OCI-LY1 (cell line): ENCODE measurements around the gene LOXL3.

Source experiments
- H2AFZ ChIP-seq: fragments of 200-600 bp; sonication (generic), shearing (Covaris generic); 2 replicates; pipeline ENCODE4 v1.6.0; 2014; ENCODE audit warnings: antibody characterized with exemption, mild to moderate bottlenecking, low read length
- H3F3A ChIP-seq: fragments of 200-600 bp; sonication (generic), shearing (Covaris generic); 2 replicates; pipeline ENCODE4 v1.6.0; 2014; ENCODE audit warnings: mild to moderate bottlenecking, antibody characterized with exemption, low read length, moderate library complexity; ENCODE audit not compliant: insufficient read depth
- H3K27ac ChIP-seq: fragments of 200-600 bp; sonication (generic); 2 replicates; pipeline ENCODE4 v1.5.1; 2014; ENCODE audit warnings: low read length, mixed run types, mild to moderate bottlenecking, low read depth; ENCODE audit not compliant: poor library complexity, severe bottlenecking
- H3K27me3 ChIP-seq: fragments of 200-600 bp; sonication (generic); 2 replicates; pipeline ENCODE4 v1.6.0; 2014; ENCODE audit warnings: antibody characterized with exemption, mild to moderate bottlenecking, low read length, moderate library complexity; ENCODE audit not compliant: insufficient read depth
- H3K36me3 ChIP-seq: fragments of 200-600 bp; sonication (generic); 2 replicates; pipeline ENCODE4 v1.6.1; 2014; ENCODE audit warnings: mild to moderate bottlenecking, antibody characterized with exemption, low read length, moderate library complexity, mixed read lengths; ENCODE audit not compliant: insufficient read depth
- H3K4me1 ChIP-seq: fragments of 200-600 bp; sonication (generic); 2 replicates; pipeline ENCODE4 v1.5.1; 2014; ENCODE audit warnings: mild to moderate bottlenecking, low read length, moderate library complexity; ENCODE audit not compliant: insufficient read depth, severe bottlenecking
- H3K4me2 ChIP-seq: fragments of 200-600 bp; sonication (generic), shearing (Covaris generic); 2 replicates; pipeline ENCODE4 v1.6.1; 2014; ENCODE audit warnings: low read length
- H3K4me3 ChIP-seq: fragments of 200-600 bp; sonication (generic); 2 replicates; pipeline ENCODE4 v1.5.1; 2014; ENCODE audit warnings: low read length, low read depth, mild to moderate bottlenecking, mixed read lengths; ENCODE audit not compliant: poor library complexity, severe bottlenecking
- H3K79me2 ChIP-seq: fragments of 200-600 bp; shearing (Covaris generic); 2 replicates; pipeline ENCODE4 v1.6.1; 2016; ENCODE audit warnings: mixed run types, low read length, mixed read lengths; ENCODE audit not compliant: insufficient read depth
- H3K9ac ChIP-seq: fragments of 200-600 bp; sonication (generic), shearing (Covaris generic); 2 replicates; pipeline ENCODE4 v1.6.1; 2014; ENCODE audit warnings: mild to moderate bottlenecking, low read length, mixed read lengths
- H3K9me2 ChIP-seq: fragments of 200-600 bp; sonication (generic), shearing (Covaris generic); 2 replicates; pipeline ENCODE4 v1.6.1; 2014; ENCODE audit warnings: low read depth, mild to moderate bottlenecking, low read length, mixed read lengths
- H3K9me3 ChIP-seq: fragments of 200-600 bp; shearing (Covaris generic); 2 replicates; pipeline ENCODE4 v1.6.1; 2014; ENCODE audit warnings: low read length, mixed read lengths
- H4K20me1 ChIP-seq: fragments of 200-600 bp; sonication (generic), shearing (Covaris generic); 2 replicates; pipeline ENCODE4 v1.6.0; 2016; ENCODE audit warnings: mild to moderate bottlenecking, low read length; ENCODE audit not compliant: insufficient read depth
- EZH2 ChIP-seq: fragments of 200-600 bp; sonication (generic), shearing (Covaris generic); IDR thresholded peaks from 2 replicates; pipeline ENCODE4 v1.8.0; 2017; ENCODE audit warnings: borderline replicate concordance, mixed run types, mild to moderate bottlenecking, antibody characterized with exemption, low read length, moderate library complexity, mixed read lengths
- TF ChIP-seq, protein P1 (sequence below): fragments of 200-600 bp; sonication (generic), shearing (Covaris generic); IDR thresholded peaks from 2 replicates; pipeline ENCODE4 v1.5.1; 2017; ENCODE audit warnings: mild to moderate bottlenecking, antibody characterized with exemption, low read length, moderate library complexity, mixed read lengths

Gene LOXL3

DNA sequence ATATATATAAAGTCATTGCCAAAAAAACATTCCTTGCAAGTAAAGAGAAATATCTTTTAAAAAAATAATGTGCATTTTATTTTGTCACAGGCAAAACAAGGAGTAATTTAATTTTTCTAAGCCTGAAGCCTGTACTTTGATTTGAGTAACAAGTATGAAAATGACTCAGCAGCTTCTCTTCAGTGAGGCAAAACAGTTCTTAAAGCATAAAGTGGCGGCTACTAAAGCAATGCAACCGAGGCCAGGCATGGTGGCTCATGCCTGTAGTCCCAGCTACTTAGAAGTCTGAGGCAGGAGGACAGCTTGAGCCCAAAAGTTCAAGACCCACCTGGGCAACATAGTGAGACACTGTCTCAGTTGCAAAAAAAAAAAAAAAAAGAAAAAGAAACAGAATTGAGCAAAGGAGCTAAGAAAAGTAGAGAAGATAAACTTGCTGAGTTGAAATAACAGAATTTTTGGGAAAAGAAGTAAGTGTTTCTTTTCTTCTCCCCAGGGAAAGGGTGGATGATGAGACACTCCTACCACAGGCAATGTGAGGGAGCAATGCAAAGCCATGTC, 30.4 kb upstream of the LOXL3 start:
- no peak for TF ChIP-seq EZH2
- TF ChIP-seq, protein P1, sequence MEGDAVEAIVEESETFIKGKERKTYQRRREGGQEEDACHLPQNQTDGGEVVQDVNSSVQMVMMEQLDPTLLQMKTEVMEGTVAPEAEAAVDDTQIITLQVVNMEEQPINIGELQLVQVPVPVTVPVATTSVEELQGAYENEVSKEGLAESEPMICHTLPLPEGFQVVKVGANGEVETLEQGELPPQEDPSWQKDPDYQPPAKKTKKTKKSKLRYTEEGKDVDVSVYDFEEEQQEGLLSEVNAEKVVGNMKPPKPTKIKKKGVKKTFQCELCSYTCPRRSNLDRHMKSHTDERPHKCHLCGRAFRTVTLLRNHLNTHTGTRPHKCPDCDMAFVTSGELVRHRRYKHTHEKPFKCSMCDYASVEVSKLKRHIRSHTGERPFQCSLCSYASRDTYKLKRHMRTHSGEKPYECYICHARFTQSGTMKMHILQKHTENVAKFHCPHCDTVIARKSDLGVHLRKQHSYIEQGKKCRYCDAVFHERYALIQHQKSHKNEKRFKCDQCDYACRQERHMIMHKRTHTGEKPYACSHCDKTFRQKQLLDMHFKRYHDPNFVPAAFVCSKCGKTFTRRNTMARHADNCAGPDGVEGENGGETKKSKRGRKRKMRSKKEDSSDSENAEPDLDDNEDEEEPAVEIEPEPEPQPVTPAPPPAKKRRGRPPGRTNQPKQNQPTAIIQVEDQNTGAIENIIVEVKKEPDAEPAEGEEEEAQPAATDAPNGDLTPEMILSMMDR = no peak
- peaks cover 8% of the 10 kb centered on the region for H3K4me1 ChIP-seq
- no peaks in the 10 kb centered on the region for H3K36me3 ChIP-seq
- no peaks in the 10 kb centered on the region for H4K20me1 ChIP-seq
- H3K79me2 ChIP-seq = no peaks in the 10 kb centered on the region
- no peak overlapping the region for H2AFZ ChIP-seq
- H3K4me2 ChIP-seq = no peak overlapping the region
- H3K27me3 ChIP-seq = no peaks in the 10 kb centered on the region
- H3K9me3 ChIP-seq = no peaks in the 10 kb centered on the region
- no peak overlapping the region for H3K4me3 ChIP-seq
- H3K9ac ChIP-seq = no peak overlapping the region
- no peaks in the 10 kb centered on the region for H3K9me2 ChIP-seq
- H3F3A ChIP-seq = no peaks in the 10 kb centered on the region
- H3K27ac ChIP-seq = no peak overlapping the region

DNA sequence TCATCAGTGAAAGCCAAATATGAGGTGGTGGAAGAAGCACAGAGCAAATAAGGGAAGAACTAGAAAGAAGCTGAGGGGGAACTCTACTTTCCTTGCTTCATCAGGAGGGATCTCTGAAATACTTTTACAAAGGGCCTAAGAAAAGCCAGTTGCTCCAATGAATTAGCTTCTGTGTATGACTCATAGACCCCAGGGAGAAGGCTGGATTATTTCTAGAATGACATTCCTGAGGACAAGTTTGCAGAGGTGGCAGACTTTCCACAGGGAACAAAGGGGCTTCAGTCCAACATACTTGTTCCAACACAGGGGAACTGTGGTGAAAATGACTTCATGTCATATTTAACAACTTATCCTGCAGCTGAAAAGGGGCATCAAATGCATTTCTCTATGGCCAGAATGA, 29.8 kb upstream of the LOXL3 start:
- H4K20me1 ChIP-seq = no peaks in the 10 kb centered on the region
- no peak overlapping the region for H3K27ac ChIP-seq
- H3K4me3 ChIP-seq = no peak overlapping the region
- no peaks in the 10 kb centered on the region for H3F3A ChIP-seq
- H3K9me3 ChIP-seq = no peaks in the 10 kb centered on the region
- no peak overlapping the region for H3K9ac ChIP-seq
- H3K4me1 ChIP-seq = peaks cover 8% of the 10 kb centered on the region
- TF ChIP-seq, protein P1 = no peak
- no peak for TF ChIP-seq EZH2
- no peaks in the 10 kb centered on the region for H3K9me2 ChIP-seq
- no peaks in the 10 kb centered on the region for H3K27me3 ChIP-seq
- no peaks in the 10 kb centered on the region for H3K79me2 ChIP-seq
- H2AFZ ChIP-seq = no peak overlapping the region
- H3K36me3 ChIP-seq = no peaks in the 10 kb centered on the region
- no peak overlapping the region for H3K4me2 ChIP-seq

DNA sequence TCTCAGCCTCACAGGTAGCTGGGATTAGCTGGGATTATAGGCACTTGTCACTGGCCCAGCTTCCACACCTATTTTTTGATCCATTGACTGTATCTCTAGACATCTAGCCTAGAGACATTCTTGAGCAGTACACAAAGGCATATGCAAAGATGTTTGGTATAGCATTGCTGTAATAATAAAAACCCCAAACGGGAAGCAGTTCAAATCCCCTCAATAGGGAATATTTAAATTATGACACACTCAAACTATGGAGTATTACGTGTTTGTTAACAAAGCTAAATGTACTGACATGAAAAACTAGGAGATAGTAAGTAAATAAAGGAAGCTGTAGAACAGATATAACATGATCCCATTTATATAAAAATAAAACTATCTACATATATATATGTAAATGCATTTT, 28.4 kb upstream of the LOXL3 start:
- Histone ChIP-seq H3K27me3 (no peaks in the 10 kb centered on the region), H3K79me2 (no peaks in the 10 kb centered on the region), H3K27ac (no peak overlapping the region), H3K9me2 (no peaks in the 10 kb centered on the region), H3K4me2 (no peak overlapping the region), H3K4me1 (peaks cover 8% of the 10 kb centered on the region), H3K9ac (no peak overlapping the region), H3F3A (no peaks in the 10 kb centered on the region), H3K4me3 (no peak overlapping the region), H3K36me3 (no peaks in the 10 kb centered on the region), H3K9me3 (no peaks in the 10 kb centered on the region), H2AFZ (no peak overlapping the region), H4K20me1 (no peaks in the 10 kb centered on the region)
- TF ChIP-seq, protein P1 = no peak
- TF ChIP-seq EZH2 = no peak
